H9 (cell line): Measurements from ENCODE around the gene DES. TPM values are rescaled to one million over a fixed set of nuclear protein-coding genes. Genes with fewer than 3 reads are reported as not detected.
"Not testable (repeated sequence)": the region's sequence is repeated elsewhere in the genome, so short reads cannot be mapped to it uniquely, and the experiment has no call there.

Experiments used
- DNase-seq: peaks from one replicate; pipeline ENCODE4 v3.0.0-alpha.2; 2017
- H2AFZ ChIP-seq: one replicate; pipeline ENCODE4 v1.6.1; 2013; ENCODE audit warnings: mild to moderate bottlenecking, low read length, control low read depth, moderate library complexity
- H2AK5ac ChIP-seq: 2 replicates; pipeline ENCODE4 v1.6.1; 2013; ENCODE audit warnings: low read length, control low read depth, mixed read lengths; ENCODE audit not compliant: insufficient read length
- H2BK120ac ChIP-seq: one replicate; pipeline ENCODE4 v1.6.1; 2013; ENCODE audit warnings: low read depth, mild to moderate bottlenecking, low read length, control low read depth, inconsistent platforms; ENCODE audit not compliant: poor library complexity, severe bottlenecking
- H2BK12ac ChIP-seq: 2 replicates; pipeline ENCODE4 v1.6.1; 2013; ENCODE audit warnings: low read length, control low read depth, mixed read lengths, low read depth; ENCODE audit not compliant: insufficient read length
- H2BK15ac ChIP-seq: 2 replicates; pipeline ENCODE4 v1.6.1; 2013; ENCODE audit warnings: low read depth, low read length, control low read depth
- H2BK20ac ChIP-seq: one replicate; pipeline ENCODE4 v1.6.1; 2013; ENCODE audit warnings: low read depth, mild to moderate bottlenecking, low read length, control low read depth, inconsistent platforms; ENCODE audit not compliant: poor library complexity, severe bottlenecking
- H2BK5ac ChIP-seq: 2 replicates; pipeline ENCODE4 v1.6.1; 2013; ENCODE audit warnings: low read length, control low read depth, mixed read lengths; ENCODE audit not compliant: insufficient read length
- H3K14ac ChIP-seq: 2 replicates; pipeline ENCODE4 v1.6.1; 2013; ENCODE audit warnings: low read length, control low read depth; ENCODE audit not compliant: insufficient read depth
- H3K18ac ChIP-seq: 2 replicates; pipeline ENCODE4 v1.6.1; 2013; ENCODE audit warnings: low read depth, mild to moderate bottlenecking, mixed read lengths, low read length, control low read depth; ENCODE audit not compliant: insufficient read length
- H3K23ac ChIP-seq: 2 replicates; pipeline ENCODE4 v1.6.1; 2013; ENCODE audit warnings: low read length, control low read depth, mixed read lengths, low read depth; ENCODE audit not compliant: insufficient read length
- H3K23me2 ChIP-seq: 2 replicates; pipeline ENCODE4 v1.6.1; 2013; ENCODE audit warnings: low read depth, mild to moderate bottlenecking, mixed read lengths, low read length, control low read depth; ENCODE audit not compliant: insufficient read length, poor library complexity, severe bottlenecking
- H3K27ac ChIP-seq: 2 replicates; pipeline ENCODE4 v1.5.1; 2013; ENCODE audit warnings: low read length, control low read depth, mixed read lengths, low read depth; ENCODE audit not compliant: insufficient read length
- H3K27me3 ChIP-seq: 2 replicates; pipeline ENCODE4 v1.6.1; 2013; ENCODE audit warnings: low read length, control low read depth, inconsistent platforms; ENCODE audit not compliant: insufficient read depth
- H3K4ac ChIP-seq: 2 replicates; pipeline ENCODE4 v1.6.1; 2013; ENCODE audit warnings: low read depth, mild to moderate bottlenecking, control low read depth, inconsistent platforms, low read length, moderate library complexity
- H3K4me1 ChIP-seq: 2 replicates; pipeline ENCODE4 v1.6.1; 2013; ENCODE audit warnings: low read length, control low read depth, inconsistent platforms; ENCODE audit not compliant: insufficient read depth
- H3K4me2 ChIP-seq: 2 replicates; pipeline ENCODE4 v1.6.1; 2013; ENCODE audit warnings: low read length, control low read depth, mixed read lengths; ENCODE audit not compliant: insufficient read length, insufficient read depth
- H3K56ac ChIP-seq: 2 replicates; pipeline ENCODE4 v1.6.1; 2013; ENCODE audit warnings: low read depth, mild to moderate bottlenecking, mixed read lengths, low read length, control low read depth; ENCODE audit not compliant: insufficient read length
- H3K79me1 ChIP-seq: 2 replicates; pipeline ENCODE4 v1.6.1; 2013; ENCODE audit warnings: low read depth, mild to moderate bottlenecking, moderate library complexity, low read length, control low read depth, inconsistent platforms; ENCODE audit not compliant: insufficient read depth, poor library complexity, severe bottlenecking
- H3K79me2 ChIP-seq: 2 replicates; pipeline ENCODE4 v1.6.1; 2013; ENCODE audit warnings: low read length, control low read depth, inconsistent platforms; ENCODE audit not compliant: insufficient read depth
- H3K9ac ChIP-seq: 2 replicates; pipeline ENCODE4 v1.6.1; 2013; ENCODE audit warnings: low read length, control low read depth, mixed read lengths; ENCODE audit not compliant: insufficient read length; ENCODE audit errors: extremely low read depth
- H3K9me3 ChIP-seq: one replicate; pipeline ENCODE4 v1.6.1; 2013; ENCODE audit warnings: low read depth, low read length, inconsistent platforms; ENCODE audit not compliant: control insufficient read depth
- H3T11ph ChIP-seq: one replicate; pipeline ENCODE4 v1.6.1; 2013; ENCODE audit warnings: mild to moderate bottlenecking, low read length, control low read depth, inconsistent platforms
- H4K20me1 ChIP-seq: one replicate; pipeline ENCODE4 v1.6.1; 2013; ENCODE audit not compliant: control insufficient read depth, insufficient read length, insufficient read depth
- H4K5ac ChIP-seq: 2 replicates; pipeline ENCODE4 v1.6.1; 2013; ENCODE audit warnings: low read depth, mild to moderate bottlenecking, mixed read lengths, low read length, control low read depth; ENCODE audit not compliant: insufficient read length
- H4K8ac ChIP-seq: replicated peaks from 2 replicates; pipeline ENCODE4 v1.6.1; 2013; ENCODE audit warnings: low read length, control low read depth, mixed read lengths, low read depth; ENCODE audit not compliant: insufficient read length
- H4K91ac ChIP-seq: 2 replicates; pipeline ENCODE4 v1.6.1; 2013; ENCODE audit warnings: low read depth, mild to moderate bottlenecking, moderate library complexity, mixed read lengths, low read length, control low read depth; ENCODE audit not compliant: insufficient read length
- H3K27ac Mint-ChIP-seq, 3 experiments: 2 replicates in 2 of 3; 3 replicates in 1 of 3; pipeline ENCODE4 v1.8.0; 2020 to 2021; ENCODE audit warnings: mixed read lengths in 3 of 3, mild to moderate bottlenecking in 1 of 3, moderate library complexity in 1 of 3
- H3K27me3 Mint-ChIP-seq: 2 replicates; pipeline ENCODE4 v1.8.0; 2021; ENCODE audit warnings: low read depth, mild to moderate bottlenecking, moderate library complexity, mixed read lengths
- H3K36me3 Mint-ChIP-seq, 3 experiments: 2 replicates in 2 of 3; 3 replicates in 1 of 3; pipeline ENCODE4 v1.8.0; 2020 to 2021; ENCODE audit warnings: low read depth in 3 of 3, mixed read lengths in 3 of 3; ENCODE audit not compliant: insufficient read depth in 1 of 3
- H3K4me1 Mint-ChIP-seq, 2 experiments: 2 replicates each; pipeline ENCODE4 v1.8.0; 2020; ENCODE audit warnings: mixed read lengths in 2 of 2
- H3K4me3 Mint-ChIP-seq, 2 experiments: 2 replicates in 1 of 2; 3 replicates in 1 of 2; pipeline ENCODE4 v1.8.0; 2020 to 2021; ENCODE audit warnings: mild to moderate bottlenecking in 2 of 2, mixed read lengths in 2 of 2, moderate library complexity in 1 of 2
- H3K9me3 Mint-ChIP-seq, 2 experiments: 2 replicates in 1 of 2; 3 replicates in 1 of 2; pipeline ENCODE4 v1.8.0; 2020; ENCODE audit warnings: mild to moderate bottlenecking in 2 of 2, mixed read lengths in 2 of 2, moderate library complexity in 1 of 2
- WGBS: extraction: QIAGEN DNeasy Blood & Tissue Kit; methylation state at CpG from one replicate; pipeline ENCODE4 v1.1.7; 2013; ENCODE audit warnings: missing lambda C conversion rate, low lambda C conversion rate, mixed read lengths; ENCODE audit not compliant: insufficient read length; ENCODE audit errors: extremely low coverage; 5-methylcytosine and 5-hydroxymethylcytosine counted together
- total RNA-seq: library from RNA; stranded (reverse); gene quantifications from 2 replicates; pipeline ENCODE4 v1.2.1, GENCODE V29; 2021
- TF ChIP-seq, protein P1 (sequence below): fragments of 200-600 bp; sonication (generic); conservative IDR thresholded peaks from 3 replicates; pipeline ENCODE4 v1.8.0; 2021; ENCODE audit warnings: antibody characterized with exemption, mild to moderate bottlenecking

Gene DES
- total RNA-seq, 1 experiment from 2014 or later: 4.6 TPM

DNA sequence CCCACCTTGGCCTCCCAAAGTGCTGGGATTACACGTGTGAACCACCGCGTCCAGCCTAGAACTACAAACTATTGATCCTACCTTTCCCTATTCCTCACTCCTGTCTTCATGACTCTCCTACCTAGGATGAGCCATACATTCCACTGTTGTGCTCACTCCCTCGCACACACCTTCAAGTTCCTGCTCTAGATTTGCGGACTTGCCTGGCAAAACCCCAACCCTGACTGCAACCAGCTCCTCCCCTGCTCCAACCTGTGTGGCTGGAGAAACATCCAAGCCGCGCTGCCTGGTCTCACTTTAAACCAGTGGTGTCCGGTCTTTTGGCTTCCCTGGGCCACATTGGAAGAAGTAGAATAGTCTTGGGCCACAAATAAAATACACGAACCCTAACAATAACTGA is 25.4 kb upstream of the DES start:
- no peak overlapping the region for H3K4me3 Mint-ChIP-seq
- Histone ChIP-seq H4K5ac (no peak overlapping the region), H4K8ac (no peak overlapping the region), H3K14ac (no peak overlapping the region), H3K79me1 (no peaks in the 10 kb centered on the region), H3K56ac (no peak overlapping the region), H3K4ac (no peak overlapping the region), H2AK5ac (no peak overlapping the region), H2BK5ac (no peak overlapping the region), H3K27me3 (no peaks in the 10 kb centered on the region), H3K9ac (no peak overlapping the region), H2BK20ac (no peak overlapping the region), H2BK120ac (no peak overlapping the region), H3K4me2 (no peak overlapping the region), H3K23ac (no peak overlapping the region), H4K91ac (no peak overlapping the region), H3K4me1 (no peaks in the 10 kb centered on the region; the same call in 1 of the 2 replicates), H3T11ph (no peak overlapping the region), H2BK12ac (no peak overlapping the region), H2AFZ (no peak overlapping the region), H3K27ac (no peak overlapping the region), H3K23me2 (no peaks in the 10 kb centered on the region), H4K20me1 (no peaks in the 10 kb centered on the region), H3K79me2 (no peaks in the 10 kb centered on the region), H3K18ac (no peak overlapping the region), H3K9me3 (no peaks in the 10 kb centered on the region), H2BK15ac (no peak overlapping the region)
- H3K9me3 Mint-ChIP-seq: no peaks in the 10 kb centered on the region; a peak in 1 of 5 replicates
- no peaks in the 10 kb centered on the region for H3K36me3 Mint-ChIP-seq
- TF ChIP-seq, protein P1, sequence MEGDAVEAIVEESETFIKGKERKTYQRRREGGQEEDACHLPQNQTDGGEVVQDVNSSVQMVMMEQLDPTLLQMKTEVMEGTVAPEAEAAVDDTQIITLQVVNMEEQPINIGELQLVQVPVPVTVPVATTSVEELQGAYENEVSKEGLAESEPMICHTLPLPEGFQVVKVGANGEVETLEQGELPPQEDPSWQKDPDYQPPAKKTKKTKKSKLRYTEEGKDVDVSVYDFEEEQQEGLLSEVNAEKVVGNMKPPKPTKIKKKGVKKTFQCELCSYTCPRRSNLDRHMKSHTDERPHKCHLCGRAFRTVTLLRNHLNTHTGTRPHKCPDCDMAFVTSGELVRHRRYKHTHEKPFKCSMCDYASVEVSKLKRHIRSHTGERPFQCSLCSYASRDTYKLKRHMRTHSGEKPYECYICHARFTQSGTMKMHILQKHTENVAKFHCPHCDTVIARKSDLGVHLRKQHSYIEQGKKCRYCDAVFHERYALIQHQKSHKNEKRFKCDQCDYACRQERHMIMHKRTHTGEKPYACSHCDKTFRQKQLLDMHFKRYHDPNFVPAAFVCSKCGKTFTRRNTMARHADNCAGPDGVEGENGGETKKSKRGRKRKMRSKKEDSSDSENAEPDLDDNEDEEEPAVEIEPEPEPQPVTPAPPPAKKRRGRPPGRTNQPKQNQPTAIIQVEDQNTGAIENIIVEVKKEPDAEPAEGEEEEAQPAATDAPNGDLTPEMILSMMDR: no peak
- peaks cover 12 to 13% of the 10 kb centered on the region in 2 experiments for H3K4me1 Mint-ChIP-seq
- no peak for DNase-seq
- no peak overlapping the region for H3K27ac Mint-ChIP-seq
- WGBS: no CpG with 5 or more reads among the region's 9 CpGs
- peaks cover 7% of the 10 kb centered on the region for H3K27me3 Mint-ChIP-seq

DNA sequence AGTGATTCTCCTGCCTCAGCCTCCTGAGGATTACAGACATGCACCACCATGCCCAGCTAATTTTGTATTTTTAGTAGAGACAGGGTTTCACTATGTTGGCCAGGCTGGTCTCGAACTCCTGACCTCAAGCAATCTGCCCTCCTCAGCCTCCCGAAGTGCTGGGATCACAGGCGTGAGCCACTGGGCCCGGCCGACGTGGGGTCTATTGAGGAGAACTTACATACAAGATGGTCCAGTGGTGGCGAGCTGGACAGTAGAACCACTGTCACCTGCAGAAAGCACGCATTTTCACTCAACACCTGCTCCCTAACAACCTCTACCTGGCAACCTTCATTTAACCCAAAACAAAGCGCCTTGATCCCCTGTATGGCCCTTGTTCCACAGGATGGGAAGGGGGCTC is 23.1 kb upstream of the DES start:
- not testable (repeated sequence) for H3K79me1 ChIP-seq, H3K4me3 Mint-ChIP-seq, H3K56ac ChIP-seq, H4K91ac ChIP-seq, H3K23ac ChIP-seq, H3K27ac ChIP-seq, H3T11ph ChIP-seq, H3K79me2 ChIP-seq, H3K9me3 Mint-ChIP-seq, H3K4me1 ChIP-seq, H3K4ac ChIP-seq, H3K4me2 ChIP-seq, H2AFZ ChIP-seq, H3K23me2 ChIP-seq, H2BK20ac ChIP-seq, H3K14ac ChIP-seq, H2BK12ac ChIP-seq, H2BK15ac ChIP-seq, H2AK5ac ChIP-seq, H4K5ac ChIP-seq, H3K18ac ChIP-seq, H3K36me3 Mint-ChIP-seq, H2BK120ac ChIP-seq, H4K8ac ChIP-seq, H3K27ac Mint-ChIP-seq, DNase-seq, H2BK5ac ChIP-seq, H3K9me3 ChIP-seq, H3K9ac ChIP-seq, H4K20me1 ChIP-seq, H3K27me3 ChIP-seq, H3K27me3 Mint-ChIP-seq
- no CpG with 5 or more reads among the region's 9 CpGs for WGBS
- H3K4me1 Mint-ChIP-seq: peaks cover 16 to 17% of the 10 kb centered on the region in 2 experiments
